ENCODE measurements around the gene CDK6.

CDK6 gene

DNA sequence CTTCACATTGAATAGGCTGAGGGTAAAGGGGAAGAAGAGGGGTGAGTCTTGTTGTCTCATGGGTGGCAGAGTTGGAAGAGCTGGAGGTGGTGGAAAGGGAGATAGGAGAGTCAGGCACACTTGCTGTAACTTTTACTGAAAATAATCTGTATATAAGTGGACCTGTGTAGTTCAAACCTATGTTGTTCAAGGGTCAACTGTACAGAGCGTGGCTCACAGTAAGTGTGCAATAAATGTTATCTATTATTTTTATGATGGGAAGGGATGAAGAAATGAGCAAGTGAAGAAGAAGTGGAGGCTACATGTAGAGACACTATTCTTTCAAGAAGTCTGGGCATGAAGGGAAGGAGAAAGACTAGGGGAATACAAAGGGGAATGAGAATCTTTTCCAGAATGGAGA lies 174.7 kb downstream of the CDK6 start:
- H3K4me3 ChIP-seq (ENCODE audit: low read depth, low read length) = no peak overlapping the region
- no peak for TF ChIP-seq CTCF (IDR thresholded peaks at IDR 0.05; ENCODE audit: borderline replicate concordance, insufficient read depth, low read depth, low read length)

DNA sequence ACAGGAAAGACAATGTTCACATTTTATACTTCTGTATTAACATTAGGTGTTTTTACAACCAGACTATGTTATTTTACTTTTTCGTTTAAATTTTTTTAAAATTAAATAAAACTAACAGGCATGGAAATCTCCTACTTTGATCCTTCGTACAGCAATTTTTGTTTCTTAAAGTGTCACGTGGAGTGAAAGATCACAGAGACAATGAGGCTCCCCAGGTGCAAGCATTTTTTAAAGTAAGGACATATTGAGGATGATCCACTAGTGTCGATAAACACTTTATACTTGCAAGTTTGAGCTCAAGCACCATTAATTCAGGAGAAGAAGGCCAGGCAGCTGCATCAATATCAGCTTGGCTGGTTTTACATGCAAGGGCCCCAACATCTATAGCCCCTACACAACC lies 177.7 kb downstream of the CDK6 start:
- no peak overlapping the region for H3K4me3 ChIP-seq (ENCODE audit: low read depth, low read length)
- TF ChIP-seq CTCF (IDR thresholded peaks at IDR 0.05; ENCODE audit: borderline replicate concordance, insufficient read depth, low read depth, low read length) = no peak

GRCh38 chr7:92657391-92657790 lies 179.0 kb downstream of the CDK6 start:
- H3K4me3 ChIP-seq (ENCODE audit: low read depth, low read length) = no peak overlapping the region
- TF ChIP-seq CTCF (IDR thresholded peaks at IDR 0.05; ENCODE audit: borderline replicate concordance, insufficient read depth, low read depth, low read length) = no peak

- H3K4me3 ChIP-seq (ENCODE audit: low read depth, low read length) = no peak overlapping the region
- no peak for TF ChIP-seq CTCF (IDR thresholded peaks at IDR 0.05; ENCODE audit: borderline replicate concordance, insufficient read depth, low read depth, low read length)
These were observed 180.3 kb downstream of the CDK6 start for GRCh38 chr7:92656121-92656520.

- H3K4me3 ChIP-seq (ENCODE audit: low read depth, low read length) = no peak overlapping the region
These were observed 181.0 kb downstream of the CDK6 start for GRCh38 chr7:92655346-92655884.

GRCh38 chr7:92653136-92653535 lies 183.2 kb downstream of the CDK6 start:
- TF ChIP-seq CTCF (IDR thresholded peaks at IDR 0.05; ENCODE audit: borderline replicate concordance, insufficient read depth, low read depth, low read length) = no peak
- H3K4me3 ChIP-seq (ENCODE audit: low read depth, low read length) = no peak overlapping the region

More at GRCh38 chr7:92655346-92655884, 181.0 kb downstream of the CDK6 start:
- no peak for TF ChIP-seq CTCF (IDR thresholded peaks at IDR 0.05; ENCODE audit: borderline replicate concordance, insufficient read depth, low read depth, low read length)

GRCh38 chr7:92652536-92652935 lies 183.8 kb downstream of the CDK6 start:
- TF ChIP-seq CTCF (IDR thresholded peaks at IDR 0.05; ENCODE audit: borderline replicate concordance, insufficient read depth, low read depth, low read length) = no peak
- no peak overlapping the region for H3K4me3 ChIP-seq (ENCODE audit: low read depth, low read length)

All from GM12875 (cell line).